Measurements from ENCODE around the gene CBFA2T2. TPM values are rescaled to one million over a fixed set of nuclear protein-coding genes. Genes with fewer than 3 reads are reported as not detected.

The CBFA2T2 gene
- total and polyA plus RNA-seq, 10 of the 15 experiments (the other 5 are each of a cell fraction or from before 2014, with no cell fraction given) = 0.61 to 8.6 (median 5.5) TPM

DNA sequence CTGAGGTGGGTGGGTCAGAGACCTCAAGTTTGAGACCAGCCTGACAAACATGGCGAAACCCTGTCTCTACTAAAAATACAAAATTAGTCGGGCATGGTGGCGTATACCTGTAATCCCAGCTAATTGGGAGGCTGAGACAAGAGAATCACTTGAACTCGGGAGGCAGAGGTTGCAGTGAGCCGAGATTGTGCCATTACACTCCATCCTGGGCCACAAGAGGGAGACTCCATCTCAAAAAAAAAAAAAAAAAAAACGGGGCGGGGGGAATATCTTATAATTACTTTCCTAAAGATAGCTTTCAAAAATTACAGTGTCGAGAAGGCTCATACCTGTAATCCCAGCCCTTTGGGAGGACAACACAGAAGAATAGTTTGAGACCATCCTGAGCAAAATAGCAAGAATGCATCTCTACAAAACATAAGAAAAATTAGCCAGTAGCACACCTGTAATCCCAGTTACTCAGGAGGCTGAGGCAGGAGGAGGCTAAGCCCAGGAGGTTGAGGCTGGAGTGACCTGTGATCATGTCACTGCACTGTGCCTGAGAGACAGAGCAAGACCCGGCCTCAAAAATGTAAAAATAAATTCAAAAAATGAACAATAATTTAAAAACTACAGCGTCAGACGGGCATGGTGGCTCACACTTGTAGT is 25.8 kb downstream of the CBFA2T2 start:
- POLR2A ChIA-PET = interaction anchor here (0.7 kb wide), 1 partner anchor 16 kb away, joined by 4 read pairs; no protein-coding TSS in a partner anchor
- no peaks in the 10 kb centered on the region for H3K79me2 ChIP-seq (ENCODE audit: control insufficient read depth, insufficient read depth, low read length)
- FAIRE-seq = no peak

More for the DNA sequence above, 25.8 kb downstream of the CBFA2T2 start:
- H3K4me1 ChIP-seq (ENCODE audit: control insufficient read depth, insufficient read depth, low read length) = no peaks in the 10 kb centered on the region
- intact Hi-C loops (cut with micrococcal nuclease; ENCODE audit: unreplicated experiment) = loop anchor here (5.0 kb wide), 1 partner anchor 137 kb away; no protein-coding TSS in a partner anchor
- H3K9me3 ChIP-seq (replicated peaks; ENCODE audit: control insufficient read depth, insufficient read depth, low read length) = no peaks in the 10 kb centered on the region
- ChIA-PET SMC1A (ENCODE audit: uncharacterized antibody, unreplicated experiment) (interaction anchor here (0.6 to 1.1 kb wide), 2 partner anchors 11 to 152 kb away, joined by 3 read pairs; partner anchors contain the start of gene ACTL10), RAD21 (ENCODE audit: unreplicated experiment) (interaction anchor here (0.6 to 1.6 kb wide), 5 partner anchors 16 to 296 kb away, joined by 3 to 5 read pairs (median 3); partner anchors contain the start of gene ACTL10), CTCF (interaction anchor here (0.6 to 2.1 kb wide), 3 partner anchors 24 to 149 kb away, joined by 3 to 9 read pairs (median 4); no protein-coding TSS in a partner anchor)
- no peak for TF ChIP-seq SUPT20H (IDR thresholded peaks at IDR 0.05; ENCODE audit: borderline replicate concordance, control insufficient read depth, low read depth, low read length)
- peak in 1 of 3 experiments; percentile 8; a peak in 1 of 6 replicates for TF ChIP-seq CTCF (IDR thresholded peaks at IDR 0.05 in 2 of 3, conservative IDR thresholded peaks at IDR 0.05 in 1 of 3; ENCODE audit: control insufficient read depth in 2 of 3, extremely low read depth in 1 of 3, insufficient read depth in 1 of 3, low read depth in 3 of 3, low read length in 3 of 3)
- no peaks in the 10 kb centered on the region for H3K27me3 ChIP-seq (replicated peaks in 1 of 2; ENCODE audit: control insufficient read depth in 2 of 2, insufficient read depth in 2 of 2, low read length in 1 of 2)
- no peaks in the 10 kb centered on the region for H4K20me1 ChIP-seq (ENCODE audit: control insufficient read depth, insufficient read depth)
- H2AFZ ChIP-seq (ENCODE audit: control insufficient read depth, low read depth, low read length) = no peak overlapping the region
- no peak for ATAC-seq
- H3K36me3 ChIP-seq (ENCODE audit: control insufficient read depth in 2 of 2, insufficient read depth in 2 of 2, low read length in 1 of 2) = no peaks in the 10 kb centered on the region
- H3K27ac ChIP-seq (ENCODE audit: control insufficient read depth, insufficient read depth) = no peak overlapping the region
- in situ Hi-C loops (cut with MboI) = no loop called here
- H3K4me2 ChIP-seq (ENCODE audit: control insufficient read depth, insufficient read depth) = no peak overlapping the region
- no peak overlapping the region for H3K9ac ChIP-seq (ENCODE audit: control insufficient read depth, insufficient read depth, low read length)
- WGBS (ENCODE audit: insufficient coverage, insufficient replicate concordance, low lambda C conversion rate, missing lambda C conversion rate) = 78% methylated on average over 11 of the region's 11 CpGs
- no TSS peak for BruUV-seq (replicated peaks)
- no peak for DNase-seq (ENCODE audit: low read depth, low spot score)
- H3K4me3 ChIP-seq = no peak overlapping the region
